K562 (cell line): ENCODE results near the gene DPM1. TPM values are rescaled to one million over a fixed set of nuclear protein-coding genes. Genes with fewer than 3 reads are reported as not detected.

Experiments used
- ATAC-seq: fragments of 200-7000 bp; cut with Tn5 transposase; 3 replicates; pipeline ENCODE4 v1.9.1; 2020; ENCODE audit warnings: moderate library complexity
- BruUV-seq: library from RNA; stranded (reverse); fragments of 400-500 nt; replicated peaks from 2 replicates; lab custom pipeline; 2021; lab: Mats Ljungman, UMichigan
- CTCF ChIA-PET: fragments of 300-600 bp; formaldehyde crosslinking; extraction: SDS; loops from one replicate; lab custom pipeline; 2021; ENCODE audit warnings: low intra/inter-chr PET ratio; lab: Yijun Ruan, JAX
- POLR2A ChIA-PET: fragments of 300-600, 350-650 bp; sonication (Branson Sonifier 250); formaldehyde crosslinking; extraction: SDS; loops from one replicate; lab custom pipeline; 2021; ENCODE audit warnings: antibody characterized with exemption, inconsistent platforms; lab: Yijun Ruan, JAX
- DNase-seq, 4 experiments: peaks; one replicate each; pipeline versions ENCODE4 v3.0.0 to v3.0.0-alpha.2; 2011 to 2018; ENCODE audit warnings: low spot score in 3 of 4, mixed read lengths in 3 of 4; ENCODE audit errors: extremely low read depth in 1 of 4
- FAIRE-seq: peaks from 2 replicates; lab custom pipeline; 2011; peaks lifted over from hg19 to GRCh38; lab: Jason Lieb, UNC
- H2AFZ ChIP-seq: 2 replicates; pipeline ENCODE4 v1.6.0; 2011; ENCODE audit warnings: low read depth, low read length, control low read depth, inconsistent platforms
- H3K27ac ChIP-seq: fragments of 200-600 bp; 3 replicates; pipeline ENCODE4 v1.8.0; 2011; ENCODE audit warnings: low read depth, mild to moderate bottlenecking, control low read depth, inconsistent platforms, low read length, moderate library complexity, mixed read lengths; ENCODE audit errors: extremely low read depth
- H3K27me3 ChIP-seq, 2 experiments: fragments of 300-600 bp in 1 of 2; 2 replicates in 1 of 2; 3 replicates in 1 of 2; pipeline versions ENCODE4 v1.6.0 to v1.8.0; 2011; ENCODE audit warnings: inconsistent platforms in 2 of 2, low read length in 2 of 2, mild to moderate bottlenecking in 1 of 2, mixed read lengths in 1 of 2, moderate library complexity in 1 of 2; ENCODE audit not compliant: control insufficient read depth in 2 of 2, insufficient read depth in 2 of 2
- H3K36me3 ChIP-seq: fragments of 300-600 bp; 3 replicates; pipeline ENCODE4 v1.8.0; 2011; ENCODE audit warnings: mild to moderate bottlenecking, low read length, inconsistent platforms; ENCODE audit not compliant: control insufficient read depth, insufficient read depth
- H3K4me1 ChIP-seq, 2 experiments: fragments of 200-600 bp in 1 of 2; replicated peaks in 1 of 2; 2 replicates in 1 of 2; 3 replicates in 1 of 2; pipeline versions ENCODE4 v1.5.1 to v1.8.0; 2011; ENCODE audit warnings: inconsistent platforms in 2 of 2, low read length in 2 of 2, mild to moderate bottlenecking in 1 of 2, mixed read lengths in 1 of 2, moderate library complexity in 1 of 2; ENCODE audit not compliant: control insufficient read depth in 2 of 2, insufficient read depth in 2 of 2
- H3K4me2 ChIP-seq: 2 replicates; pipeline ENCODE4 v1.6.1; 2011; ENCODE audit warnings: low read length, control low read depth, inconsistent platforms, mixed read lengths; ENCODE audit not compliant: insufficient read depth
- H3K4me3 ChIP-seq: fragments of 200-600 bp; sonication (generic), shearing (Covaris generic); 2 replicates; pipeline ENCODE4 v1.5.1; 2016; ENCODE audit warnings: control low read depth, inconsistent platforms
- H3K79me2 ChIP-seq: fragments of 200-600 bp; 3 replicates; pipeline ENCODE4 v1.8.0; 2011; ENCODE audit warnings: low read length, inconsistent platforms; ENCODE audit not compliant: control insufficient read depth, insufficient read depth
- H3K9ac ChIP-seq, 2 experiments: 2 replicates each; pipeline versions ENCODE4 v1.6.0 to v1.6.1; 2011; ENCODE audit warnings: low read depth in 2 of 2, low read length in 2 of 2, control low read depth in 1 of 2, inconsistent platforms in 1 of 2, mild to moderate bottlenecking in 1 of 2, mixed read lengths in 1 of 2; ENCODE audit not compliant: insufficient read depth in 1 of 2
- H3K9me1 ChIP-seq: one replicate; pipeline ENCODE4 v1.6.0; 2011; ENCODE audit warnings: inconsistent platforms, mild to moderate bottlenecking, low read length, moderate library complexity; ENCODE audit not compliant: control insufficient read depth, insufficient read depth
- H3K9me3 ChIP-seq: replicated peaks from 2 replicates; pipeline ENCODE4 v1.5.1; 2011; ENCODE audit warnings: low read depth, low read length, inconsistent platforms; ENCODE audit not compliant: control insufficient read depth, insufficient read depth
- H4K20me1 ChIP-seq: replicated peaks from 2 replicates; pipeline ENCODE4 v1.6.1; 2011; ENCODE audit warnings: low read length, inconsistent platforms, mixed read lengths; ENCODE audit not compliant: control insufficient read depth, insufficient read depth
- ADNP ChIP-seq: fragments of 200-800 bp; sonication (Bioruptor generic); IDR thresholded peaks from 2 replicates; pipeline ENCODE4 v1.6.1; 2016; ENCODE audit warnings: missing genetic modification characterization, missing compliant biosample characterization
- ATF1 ChIP-seq, 2 experiments: fragments of 450-650 bp in 1 of 2; IDR thresholded peaks; 2 replicates each; pipeline ENCODE4 v1.6.1; 2016; ENCODE audit warnings: missing compliant biosample characterization in 1 of 2, missing genetic modification characterization in 1 of 2
- CTCF ChIP-seq, 3 experiments: IDR thresholded peaks in 2 of 3; conservative IDR thresholded peaks in 1 of 3; 2 replicates each; pipeline ENCODE4 v1.5.1; 2011 to 2012; ENCODE audit warnings: low read length in 3 of 3, mild to moderate bottlenecking in 3 of 3, control low read depth in 2 of 3, improper control_type of control experiment in 1 of 3, inconsistent platforms in 1 of 3, low read depth in 1 of 3, mixed read lengths in 1 of 3, moderate library complexity in 1 of 3; ENCODE audit not compliant: insufficient read depth in 2 of 3
- ELF2 ChIP-seq: fragments of 250-450 bp; sonication (Bioruptor Pico); IDR thresholded peaks from 2 replicates; pipeline ENCODE4 v1.5.0; 2021; ENCODE audit warnings: mild to moderate bottlenecking
- GATA2 ChIP-seq: sonication (generic); formaldehyde crosslinking; IDR thresholded peaks from 2 replicates; pipeline ENCODE4 v1.4.0; 2020; ENCODE audit warnings: mild to moderate bottlenecking, missing genetic modification reagents
- HMGN3 ChIP-seq: IDR thresholded peaks from 2 replicates; pipeline ENCODE4 v1.6.1; 2011; ENCODE audit warnings: borderline replicate concordance, low read depth, mild to moderate bottlenecking, mixed read lengths, low read length; ENCODE audit not compliant: insufficient read length; ENCODE audit errors: extremely low read depth
- MAFF ChIP-seq: IDR thresholded peaks from 2 replicates; pipeline ENCODE4 v1.6.1; 2012; ENCODE audit warnings: low read length, improper control_type of control experiment
- PBX2 ChIP-seq, 2 experiments: IDR thresholded peaks in 1 of 2; conservative IDR thresholded peaks in 1 of 2; 2 replicates each; pipeline ENCODE4 v1.6.1; 2016; ENCODE audit warnings: low read depth in 2 of 2, mild to moderate bottlenecking in 1 of 2, missing compliant biosample characterization in 1 of 2, missing genetic modification characterization in 1 of 2, moderate library complexity in 1 of 2
- PRMT5 ChIP-seq: sonication (generic); formaldehyde crosslinking; IDR thresholded peaks from 2 replicates; pipeline ENCODE4 v1.5.0; 2020; ENCODE audit warnings: missing genetic modification reagents
- ZNF398 ChIP-seq: fragments of 250-450 bp; sonication (Bioruptor Pico); IDR thresholded peaks from 2 replicates; pipeline ENCODE4 v1.8.0; 2021; ENCODE audit warnings: moderate library complexity, mild to moderate bottlenecking, inconsistent platforms
- WGBS: fragments of 100-300 bp; shearing (Covaris generic); methylation state at CpG from one replicate; pipeline ENCODE4 v1.1.6; 2016; ENCODE audit warnings: low coverage, mixed read lengths; ENCODE audit not compliant: insufficient coverage; ENCODE audit errors: missing lambda C conversion rate; 5-methylcytosine and 5-hydroxymethylcytosine counted together
- in situ Hi-C: fragments of 300-500 bp; cut with MboI; formaldehyde crosslinking; loops from 4 replicates; pipeline ENCODE4 v1.15.0; 2018; ENCODE audit warnings: inconsistent platforms, mixed read lengths
- intact Hi-C: fragments of 100-400 bp; cut with micrococcal nuclease; formaldehyde crosslinking; loops from 2 replicates; pipeline ENCODE4 v1.14.2; 2022
- polyA plus RNA-seq, 8 experiments: library from polyadenylated mRNA; depleted of rRNA in 4 of 8; stranded (reverse) in 5 of 8; unstranded in 3 of 8; fragments of >200 nt; fragmentation: Nextera tagmentation in 2 of 8; fragmentation: Illumina TruSeq in 1 of 8; extraction: Ambion mirVana in 2 of 8; extraction: Trizol in 1 of 8; gene quantifications; 2 replicates each; pipeline versions ENCODE4 v1.2.1 to v1.2.3, GENCODE V29; 2011 to 2014; ENCODE audit warnings: inconsistent platforms in 1 of 8, missing spikeins in 1 of 8
- total RNA-seq, 7 experiments: library from RNA; depleted of rRNA in 6 of 7; stranded (reverse); fragments of >200 nt in 6 of 7; fragmentation: Illumina TruSeq in 2 of 7; extraction: Trizol in 2 of 7; gene quantifications; 2 replicates each; pipeline versions ENCODE4 v1.2.1 to v1.2.3, GENCODE V29; 2011 to 2021; ENCODE audit warnings: low replicate concordance in 1 of 7

The DPM1 gene
- total and polyA plus RNA-seq, 9 of the 15 experiments (the other 6 are each of a cell fraction or from before 2014, with no cell fraction given) = 75.2 to 190 (median 153) TPM

- peak; percentile 92 for FAIRE-seq
- no peak for TF ChIP-seq GATA2 (CRISPR knock-in tag)
- TF ChIP-seq ADNP (tag) = no peak
- no peak for TF ChIP-seq ZNF398 (CRISPR knock-in tag)
- peak; percentile 61 for TF ChIP-seq PBX2 (CRISPR knock-in tag; IDR thresholded peaks at IDR 0.05; ENCODE audit: low read depth)
- peak; percentile 75 for TF ChIP-seq PBX2 (tag; conservative IDR thresholded peaks at IDR 0.05; ENCODE audit: low read depth)
- no peak for TF ChIP-seq ATF1 (CRISPR knock-in tag; IDR thresholded peaks at IDR 0.05)
- TF ChIP-seq ATF1 (tag; IDR thresholded peaks at IDR 0.05) = no peak
- peak; percentile 49; the same call in 1 of the 2 replicates for TF ChIP-seq PRMT5 (CRISPR knock-in tag)
- TF ChIP-seq ELF2 (CRISPR knock-in tag) = no peak
- peak; percentile 73 to 93 (median 84) for TF ChIP-seq CTCF (IDR thresholded peaks at IDR 0.05 in 2 of 3, conservative IDR thresholded peaks at IDR 0.05 in 1 of 3; ENCODE audit: insufficient read depth in 2 of 3, low read depth in 1 of 3, low read length in 3 of 3)
- TF ChIP-seq MAFF = peak; percentile 97
- peak; percentile 25 for TF ChIP-seq HMGN3
Observed at GRCh38 chr20:50980851-50981713, 22.8 kb upstream of the DPM1 start.

More at GRCh38 chr20:50980851-50981713, 22.8 kb upstream of the DPM1 start:
- POLR2A ChIA-PET = interaction anchor here (0.5 to 1.2 kb wide), 7 partner anchors 11 to 760 kb away, joined by 3 to 4 read pairs (median 4); no protein-coding TSS in a partner anchor
- WGBS = 16% methylated on average over 19 of the region's 26 CpGs
- intact Hi-C loops (loop anchor here (5.0 to 10.0 kb wide), 2 partner anchors 189 to 644 kb away; no protein-coding TSS in a partner anchor), in situ Hi-C loops (loop anchor here (25.0 kb wide), 1 partner anchor 1106 kb away; no protein-coding TSS in a partner anchor)
- Histone ChIP-seq H3K4me2 (no peak overlapping the region), H3K9me3 (no peaks in the 10 kb centered on the region), H3K9ac (peak overlapping the region in 1 of 2 experiments; percentile 48; a peak in 1 of 4 replicates), H4K20me1 (no peaks in the 10 kb centered on the region; the same call in 1 of the 2 replicates), H2AFZ (no peak overlapping the region), H3K4me3 (no peak overlapping the region), H3K79me2 (no peaks in the 10 kb centered on the region), H3K9me1 (no peaks in the 10 kb centered on the region), H3K36me3 (no peaks in the 10 kb centered on the region), H3K4me1 (peaks cover 0 to 9% of the 10 kb centered on the region in 2 experiments; a peak in 3 of 5 replicates), H3K27ac (no peak overlapping the region), H3K27me3 (peaks cover 22 to 47% of the 10 kb centered on the region in 2 experiments)
- DNase-seq = peak; percentile 71 to 81 (median 76)
- CTCF ChIA-PET = interaction anchor here (0.9 kb wide), 1 partner anchor 391 kb away, joined by 3 read pairs; no protein-coding TSS in a partner anchor
- no TSS peak for BruUV-seq
- ATAC-seq = peak; percentile 86
